GM12878 (cell line): ENCODE data around the gene ATF4. TPM values are rescaled to one million over a fixed set of nuclear protein-coding genes. Genes with fewer than 3 reads are reported as not detected.

Experiments used
- ATAC-seq: fragments of 200-7000 bp; cut with Tn5 transposase; 3 replicates; pipeline ENCODE4 v1.9.1; 2020; ENCODE audit warnings: mild to moderate bottlenecking, moderate library complexity
- BruUV-seq: library from RNA; stranded (reverse); fragments of 400-500 nt; replicated peaks from 2 replicates; lab custom pipeline; 2021; lab: Mats Ljungman, UMichigan
- CTCF ChIA-PET: fragments of 300-600 bp; sonication (Branson Sonifier 250); formaldehyde crosslinking; extraction: SDS; loops from one replicate; lab custom pipeline; 2021; ENCODE audit warnings: inconsistent platforms; lab: Yijun Ruan, JAX
- POLR2A ChIA-PET: fragments of 350-600 bp; formaldehyde crosslinking; extraction: SDS; loops from one replicate; lab custom pipeline; 2021; ENCODE audit warnings: inconsistent platforms; lab: Charles Lee
- RAD21 ChIA-PET: fragments of 300-600 bp; sonication (Branson Sonifier 250); formaldehyde crosslinking; loops from one replicate; lab custom pipeline; 2023; ENCODE audit warnings: antibody characterized with exemption; ENCODE audit not compliant: unreplicated experiment; lab: Charles Lee
- SMC1A ChIA-PET: fragments of 300-600 bp; sonication (Branson Sonifier 250); formaldehyde crosslinking; loops from one replicate; lab custom pipeline; 2023; ENCODE audit not compliant: unreplicated experiment, uncharacterized antibody; lab: Charles Lee
- DNase-seq: peaks from one replicate; pipeline ENCODE4 v3.0.0-alpha.2; 2011; ENCODE audit warnings: low read depth, low spot score
- FAIRE-seq: peaks from 3 replicates; lab custom pipeline; 2011; peaks lifted over from hg19 to GRCh38; lab: Jason Lieb, UNC
- H2AFZ ChIP-seq: 2 replicates; pipeline ENCODE4 v1.6.0; 2011; ENCODE audit warnings: low read depth, low read length, control low read depth; ENCODE audit not compliant: control insufficient read depth
- H3K27ac ChIP-seq: 2 replicates; pipeline ENCODE4 v1.5.1; 2011; ENCODE audit warnings: control low read depth; ENCODE audit not compliant: control insufficient read depth, insufficient read depth
- H3K27me3 ChIP-seq, 2 experiments: replicated peaks in 1 of 2; 2 replicates each; pipeline versions ENCODE4 v1.6.0 to v1.6.1; 2011; ENCODE audit warnings: low read length in 1 of 2; ENCODE audit not compliant: control insufficient read depth in 2 of 2, insufficient read depth in 2 of 2
- H3K36me3 ChIP-seq, 2 experiments: 2 replicates each; pipeline ENCODE4 v1.5.1; 2011; ENCODE audit warnings: low read length in 1 of 2; ENCODE audit not compliant: control insufficient read depth in 2 of 2, insufficient read depth in 2 of 2
- H3K4me1 ChIP-seq: 2 replicates; pipeline ENCODE4 v1.6.1; 2011; ENCODE audit warnings: mild to moderate bottlenecking, low read length, moderate library complexity, mixed read lengths; ENCODE audit not compliant: control insufficient read depth, insufficient read depth
- H3K4me2 ChIP-seq: 2 replicates; pipeline ENCODE4 v1.6.0; 2011; ENCODE audit warnings: control low read depth; ENCODE audit not compliant: control insufficient read depth, insufficient read depth
- H3K4me3 ChIP-seq: fragments of 200-600 bp; sonication (generic); 2 replicates; pipeline ENCODE4 v1.5.1; 2016
- H3K79me2 ChIP-seq: 2 replicates; pipeline ENCODE4 v1.6.0; 2011; ENCODE audit warnings: low read length; ENCODE audit not compliant: control insufficient read depth, insufficient read depth
- H3K9ac ChIP-seq: 2 replicates; pipeline ENCODE4 v1.8.0; 2011; ENCODE audit warnings: low read length, control low read depth, mixed read lengths; ENCODE audit not compliant: control insufficient read depth, insufficient read depth
- H3K9me3 ChIP-seq: replicated peaks from 3 replicates; pipeline ENCODE4 v1.5.1; 2011; ENCODE audit warnings: mild to moderate bottlenecking, low read length; ENCODE audit not compliant: control insufficient read depth, insufficient read depth
- H4K20me1 ChIP-seq: 2 replicates; pipeline ENCODE4 v1.6.0; 2011; ENCODE audit not compliant: control insufficient read depth, insufficient read depth
- CBX5 ChIP-seq: sonication (generic); IDR thresholded peaks from 2 replicates; pipeline ENCODE4 v1.6.1; 2016; ENCODE audit warnings: low read depth, moderate library complexity, mild to moderate bottlenecking, inconsistent platforms
- DPF2 ChIP-seq: fragments of 450-650 bp; IDR thresholded peaks from 2 replicates; pipeline ENCODE4 v1.6.1; 2017; ENCODE audit warnings: mild to moderate bottlenecking
- IKZF2 ChIP-seq, 2 experiments: fragments of 450-650 bp; IDR thresholded peaks; 2 replicates each; pipeline ENCODE4 v1.6.1; 2017; ENCODE audit warnings: mild to moderate bottlenecking in 2 of 2, moderate library complexity in 2 of 2
- KAT2A ChIP-seq: conservative IDR thresholded peaks from 2 replicates; pipeline ENCODE4 v1.6.1; 2011; ENCODE audit warnings: low read depth, low read length; ENCODE audit not compliant: control insufficient read depth
- KLF5 ChIP-seq: fragments of 450-650 bp; IDR thresholded peaks from 2 replicates; pipeline ENCODE4 v1.6.1; 2014; ENCODE audit warnings: mild to moderate bottlenecking; ENCODE audit not compliant: partially characterized antibody
- NFYA ChIP-seq: IDR thresholded peaks from 2 replicates; pipeline ENCODE4 v1.6.1; 2011; ENCODE audit warnings: low read depth, mild to moderate bottlenecking, low read length, improper control_type of control experiment, borderline replicate concordance
- NR2F1 ChIP-seq: fragments of 450-650 bp; conservative IDR thresholded peaks from 2 replicates; pipeline ENCODE4 v1.6.1; 2017; ENCODE audit warnings: mild to moderate bottlenecking
- PML ChIP-seq: IDR thresholded peaks from 2 replicates; pipeline ENCODE4 v1.6.1; 2012; ENCODE audit warnings: low read length, inconsistent platforms
- RAD21 ChIP-seq: IDR thresholded peaks from 2 replicates; pipeline ENCODE4 v1.6.1; 2011; ENCODE audit warnings: mild to moderate bottlenecking, low read depth, low read length, moderate library complexity; ENCODE audit not compliant: insufficient read depth
- STAT3 ChIP-seq: IDR thresholded peaks from 2 replicates; pipeline ENCODE4 v1.6.1; 2011; ENCODE audit warnings: low read depth, low read length, improper control_type of control experiment
- TARDBP ChIP-seq: IDR thresholded peaks from 2 replicates; pipeline ENCODE4 v1.6.1; 2016; ENCODE audit warnings: borderline replicate concordance
- TCF7 ChIP-seq: IDR thresholded peaks from 2 replicates; pipeline ENCODE4 v1.6.1; 2014; ENCODE audit warnings: antibody characterized with exemption, borderline replicate concordance
- ZZZ3 ChIP-seq: IDR thresholded peaks from 2 replicates; pipeline ENCODE4 v1.6.1; 2011; ENCODE audit warnings: low read depth; ENCODE audit not compliant: control insufficient read depth, insufficient read length
- WGBS: methylation state at CpG from one replicate; pipeline ENCODE4 v1.1.6; 2016; ENCODE audit warnings: low lambda C conversion rate; ENCODE audit not compliant: insufficient replicate concordance, insufficient coverage; ENCODE audit errors: missing lambda C conversion rate; 5-methylcytosine and 5-hydroxymethylcytosine counted together
- in situ Hi-C: fragments of 300-500 bp; cut with MboI; formaldehyde crosslinking; loops from 9 replicates; pipeline ENCODE4 v1.14.3; 2018; ENCODE audit warnings: mixed read lengths
- intact Hi-C: fragments of 100-400 bp; cut with micrococcal nuclease; formaldehyde crosslinking; loops from one replicate; pipeline ENCODE4 v1.14.2; 2022; ENCODE audit not compliant: unreplicated experiment
- polyA plus RNA-seq, 11 experiments: library from polyadenylated mRNA; depleted of rRNA in 4 of 11; unstranded in 6 of 11; stranded (reverse) in 5 of 11; fragments of >200 nt; fragmentation: Nextera tagmentation in 4 of 11; fragmentation: Illumina TruSeq in 1 of 11; extraction: Ambion mirVana in 4 of 11; extraction: Trizol in 1 of 11; gene quantifications; 1 replicate in 1 of 11; 2 replicates in 10 of 11; pipeline versions ENCODE4 v1.2.1 to v1.2.3, GENCODE V29; 2011 to 2016; ENCODE audit warnings: inconsistent platforms in 2 of 11, missing spikeins in 2 of 11, low read depth in 1 of 11
- total RNA-seq, 4 experiments: library from RNA; depleted of rRNA in 3 of 4; stranded (reverse); fragments of >200 nt in 3 of 4; fragmentation: Illumina TruSeq in 1 of 4; extraction: Trizol in 1 of 4; gene quantifications; 2 replicates each; pipeline versions ENCODE4 v1.2.1 to v1.2.3, GENCODE V29; 2013 to 2021
- TF ChIP-seq, protein P1 (sequence below): IDR thresholded peaks from 2 replicates; pipeline ENCODE4 v1.6.1; 2011; ENCODE audit warnings: low read depth, low read length, improper control_type of control experiment, borderline replicate concordance

The ATF4 gene
- total and polyA plus RNA-seq, 10 of the 15 experiments (the other 5 are each of a cell fraction or from before 2014, with no cell fraction given): 88.3 to 605 (median 320) TPM

DNA sequence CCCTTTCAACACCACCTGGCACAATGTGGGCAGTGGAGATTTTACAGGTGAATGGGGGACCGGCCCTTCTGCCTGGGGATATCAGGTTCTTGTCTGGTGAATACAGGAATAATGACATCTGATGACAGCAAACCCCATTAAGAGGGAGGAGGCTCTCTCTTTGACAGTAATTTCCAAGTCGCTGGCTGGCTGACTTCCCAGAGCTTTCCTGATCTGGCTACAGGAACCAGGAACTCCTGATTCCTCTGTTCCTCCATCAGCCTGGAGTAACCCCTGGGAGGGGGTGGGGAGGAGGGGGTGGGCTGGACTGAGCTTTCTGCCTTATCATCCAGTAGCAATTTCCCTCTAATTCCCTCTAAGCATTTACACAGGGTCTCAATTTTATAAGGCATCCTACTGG is 22.0 kb upstream of the ATF4 start (continued):
- TF ChIP-seq KAT2A: no peak
- no peak for TF ChIP-seq CBX5
- no peak for TF ChIP-seq NR2F1
- TF ChIP-seq NFYA: no peak
- TF ChIP-seq DPF2: no peak
- TF ChIP-seq, protein P1, sequence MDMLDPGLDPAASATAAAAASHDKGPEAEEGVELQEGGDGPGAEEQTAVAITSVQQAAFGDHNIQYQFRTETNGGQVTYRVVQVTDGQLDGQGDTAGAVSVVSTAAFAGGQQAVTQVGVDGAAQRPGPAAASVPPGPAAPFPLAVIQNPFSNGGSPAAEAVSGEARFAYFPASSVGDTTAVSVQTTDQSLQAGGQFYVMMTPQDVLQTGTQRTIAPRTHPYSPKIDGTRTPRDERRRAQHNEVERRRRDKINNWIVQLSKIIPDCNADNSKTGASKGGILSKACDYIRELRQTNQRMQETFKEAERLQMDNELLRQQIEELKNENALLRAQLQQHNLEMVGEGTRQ: no peak

DNA sequence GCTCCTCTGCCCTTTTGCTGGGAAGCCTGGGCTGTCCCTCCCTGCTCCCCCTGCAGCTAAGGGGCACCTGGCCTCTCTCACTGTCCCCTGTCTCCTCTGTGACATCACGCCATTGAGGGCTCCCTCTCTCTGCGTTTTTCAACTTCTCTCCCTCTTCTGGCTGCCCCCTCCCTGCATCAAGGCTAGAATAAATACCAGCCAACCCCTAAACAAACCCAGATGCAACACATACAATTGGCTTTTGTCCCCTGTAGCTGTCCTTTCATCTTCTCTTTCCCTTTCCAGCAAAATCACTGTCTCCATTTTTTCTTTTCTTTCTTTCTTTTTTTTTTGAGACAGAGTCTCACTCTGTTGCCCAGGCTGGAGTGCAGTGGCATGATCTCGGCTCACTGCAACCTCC is 21.6 kb upstream of the ATF4 start:
- Histone ChIP-seq H3K4me2 (no peak overlapping the region), H4K20me1 (no peaks in the 10 kb centered on the region)
- SMC1A ChIA-PET: interaction anchor here (1.3 to 1.6 kb wide), 2 partner anchors 16 to 21 kb away, joined by 3 to 5 read pairs; no protein-coding TSS in a partner anchor
- TF ChIP-seq IKZF2 (IDR thresholded peaks at IDR 0.05) (no peak), STAT3 (no peak), ZZZ3 (no peak), NR2F1 (no peak), TARDBP (no peak), TCF7 (no peak), RAD21 (no peak), PML (no peak), KLF5 (no peak)
- TF ChIP-seq, all 136 proteins: peak for 0
- RAD21 ChIA-PET: no interaction called here
- Histone ChIP-seq H3K27me3 (no peaks in the 10 kb centered on the region), H2AFZ (no peak overlapping the region), H3K27ac (no peak overlapping the region), H3K79me2 (peaks cover 17% of the 10 kb centered on the region), H3K9me3 (no peaks in the 10 kb centered on the region), H3K4me1 (0 out of 2 replicates have a peak, but pooled peaks cover 4% of the 10 kb centered on the region), H3K9ac (no peak overlapping the region), H3K4me3 (no peak overlapping the region), H3K36me3 (no peaks in the 10 kb centered on the region)
- no peak for ATAC-seq
- CTCF ChIA-PET: interaction anchor here (1.3 to 15.7 kb wide), 2 partner anchors 16 to 29 kb away, joined by 8 to 372 read pairs; partner anchors contain the start of genes ATF4 and RPS19BP1
- DNase-seq: no peak
- BruUV-seq: no TSS peak
- intact Hi-C loops: no loop called here
- POLR2A ChIA-PET: no interaction called here
- in situ Hi-C loops: no loop called here
- 60% methylated on average over 3 of the region's 3 CpGs for WGBS
- FAIRE-seq: no peak
